Adrenal gland (tissue), 5 donors: ENCODE results near the gene DLGAP4.

ENCODE experiments used
- POLR2A ChIP-seq, 2 donors: fragments of 450-650 bp; IDR thresholded peaks; one replicate each; pipeline ENCODE4 v1.6.1; 2017; ENCODE audit warnings: antibody characterized with exemption in 2 of 2, mild to moderate bottlenecking in 2 of 2, moderate library complexity in 1 of 2
- TF ChIP-seq, protein P1 (sequence below), 6 experiments: fragments of 450-650 bp in 4 of 6; fragments of 200-600 bp in 2 of 6; sonication (generic) in 1 of 6; IDR thresholded peaks; 1 replicate in 5 of 6; 2 replicates in 1 of 6; pipeline versions ENCODE4 v1.5.1 to v1.8.0; 2016 to 2021; ENCODE audit warnings: antibody characterized with exemption in 6 of 6, mild to moderate bottlenecking in 2 of 6, moderate library complexity in 1 of 6
- donor health status: DM: no; HTN: no; CAD: no.

DNA sequence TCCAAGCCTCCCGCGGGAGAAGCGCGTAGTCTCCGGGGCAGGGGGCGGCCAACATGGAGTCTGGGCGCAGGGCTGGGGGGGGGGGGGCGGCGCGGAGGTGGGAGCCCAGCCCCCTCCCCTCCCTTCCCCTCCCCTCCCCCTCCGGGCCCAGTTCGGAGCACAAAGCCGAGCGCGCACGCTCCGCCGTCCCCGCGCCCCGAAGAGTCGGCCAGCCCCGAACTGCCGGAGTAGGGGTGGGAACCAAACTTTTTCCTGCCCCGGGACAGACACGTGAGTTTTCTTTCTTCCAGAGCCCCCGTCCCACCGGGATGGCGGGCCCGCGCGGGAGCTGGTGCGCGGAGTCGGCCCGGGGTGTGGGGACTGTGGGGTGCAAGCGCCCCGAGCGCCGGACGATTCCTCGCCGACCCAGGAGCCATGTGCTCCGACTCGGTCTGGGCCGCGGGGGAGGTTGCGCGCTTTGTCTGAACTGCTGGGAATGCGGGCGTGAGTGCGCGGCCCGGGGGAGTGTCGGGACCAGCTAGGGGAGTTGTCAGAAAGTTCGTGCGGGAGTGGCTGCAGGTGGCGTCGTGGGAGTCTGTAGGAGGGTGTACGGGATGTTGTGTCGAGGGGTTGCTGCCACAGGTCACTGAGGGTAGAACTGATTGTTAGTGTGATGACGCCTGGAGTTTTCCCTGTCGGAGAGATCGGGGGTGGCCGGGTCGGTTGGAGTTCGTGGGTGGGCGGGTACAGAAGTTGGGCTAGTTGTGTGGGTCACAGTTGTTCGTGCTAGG is 268.4 kb downstream of the DLGAP4 start:
- TF ChIP-seq, protein P1, sequence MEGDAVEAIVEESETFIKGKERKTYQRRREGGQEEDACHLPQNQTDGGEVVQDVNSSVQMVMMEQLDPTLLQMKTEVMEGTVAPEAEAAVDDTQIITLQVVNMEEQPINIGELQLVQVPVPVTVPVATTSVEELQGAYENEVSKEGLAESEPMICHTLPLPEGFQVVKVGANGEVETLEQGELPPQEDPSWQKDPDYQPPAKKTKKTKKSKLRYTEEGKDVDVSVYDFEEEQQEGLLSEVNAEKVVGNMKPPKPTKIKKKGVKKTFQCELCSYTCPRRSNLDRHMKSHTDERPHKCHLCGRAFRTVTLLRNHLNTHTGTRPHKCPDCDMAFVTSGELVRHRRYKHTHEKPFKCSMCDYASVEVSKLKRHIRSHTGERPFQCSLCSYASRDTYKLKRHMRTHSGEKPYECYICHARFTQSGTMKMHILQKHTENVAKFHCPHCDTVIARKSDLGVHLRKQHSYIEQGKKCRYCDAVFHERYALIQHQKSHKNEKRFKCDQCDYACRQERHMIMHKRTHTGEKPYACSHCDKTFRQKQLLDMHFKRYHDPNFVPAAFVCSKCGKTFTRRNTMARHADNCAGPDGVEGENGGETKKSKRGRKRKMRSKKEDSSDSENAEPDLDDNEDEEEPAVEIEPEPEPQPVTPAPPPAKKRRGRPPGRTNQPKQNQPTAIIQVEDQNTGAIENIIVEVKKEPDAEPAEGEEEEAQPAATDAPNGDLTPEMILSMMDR (IDR thresholded peaks at IDR 0.05) = no peak
- TF ChIP-seq POLR2A (IDR thresholded peaks at IDR 0.05) = peak in 1 of 2 donors; percentile 31
